ENCODE measurements around the gene LDAF1.
A peak's percentile ranks its signal among the peaks of the same experiment; 100 is the strongest.
"Not testable (repeated sequence)": the region's sequence is repeated elsewhere in the genome, so short reads cannot be mapped to it uniquely, and the experiment has no call there.

The LDAF1 gene

DNA sequence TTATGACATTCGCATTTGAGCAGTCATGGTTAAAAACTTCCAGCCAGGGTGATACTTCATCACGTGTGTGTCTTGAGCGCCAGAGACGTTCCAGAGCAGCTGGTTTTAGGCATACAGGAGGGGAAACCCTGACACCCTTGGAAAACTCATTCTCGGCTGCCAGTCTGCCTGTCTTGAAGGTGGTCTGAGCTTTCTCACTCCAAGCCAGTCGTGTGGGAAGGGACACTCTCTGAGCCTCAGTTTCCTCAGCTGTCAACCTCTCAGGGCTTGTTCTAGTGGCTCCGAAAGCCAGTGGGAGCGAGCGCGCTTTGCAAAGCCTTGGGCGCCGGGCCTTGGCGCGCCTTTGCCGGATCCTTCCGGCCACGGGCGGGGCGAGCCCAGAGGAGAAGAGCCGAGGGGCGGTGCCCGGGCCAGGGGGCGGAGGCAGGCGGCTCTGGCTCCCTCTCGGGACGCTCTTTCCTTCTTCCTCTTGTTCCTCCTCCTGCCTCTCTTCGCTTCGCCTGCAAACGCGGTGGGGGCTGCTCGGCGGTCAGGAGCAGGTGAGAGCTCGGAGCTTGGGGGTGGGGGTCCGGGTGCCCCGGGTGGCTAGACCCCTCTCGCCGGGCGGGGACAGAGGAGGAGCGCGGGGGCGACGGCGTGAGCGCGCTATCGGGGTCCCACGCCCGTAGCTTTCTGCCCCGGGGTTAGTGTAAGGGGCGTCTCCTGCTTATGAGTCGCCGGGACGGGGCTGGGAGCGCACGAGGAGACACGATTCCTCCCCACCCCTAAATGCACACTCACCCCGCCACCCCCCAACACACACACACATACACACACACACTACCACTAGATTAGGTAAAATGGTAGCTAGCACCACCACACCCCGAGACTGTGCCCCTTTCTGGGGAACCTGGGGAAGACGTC lies at the start of gene LDAF1:
LDAF1 (plus strand) TSS at position 467 of the 903 bp plus-strand sequence. CDS start 2,509 bp downstream, outside the sequence.
- DNase-seq (ENCODE audit: low spot score): peak; percentile 66

DNA sequence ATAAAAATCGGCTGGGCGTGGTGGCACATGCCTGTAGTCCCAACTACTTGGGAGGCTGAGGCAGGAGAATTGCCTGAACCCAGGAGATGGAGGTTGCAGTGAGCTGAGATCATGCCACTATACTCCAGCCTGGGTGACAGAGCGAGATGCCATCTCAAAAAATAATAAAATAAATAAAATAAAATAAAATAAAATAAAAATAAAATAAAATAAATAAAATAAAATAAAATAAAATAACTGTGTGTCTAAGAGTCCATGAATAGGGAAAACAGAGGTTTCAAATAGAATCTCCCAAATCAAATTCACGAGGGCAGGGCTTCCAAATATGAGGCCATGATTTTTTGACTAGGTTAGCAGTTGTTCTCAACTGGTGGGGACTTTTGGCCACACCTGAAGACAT lies 42.9 kb upstream of the LDAF1 start:
- not testable (repeated sequence) for DNase-seq (ENCODE audit: low spot score)

DNA sequence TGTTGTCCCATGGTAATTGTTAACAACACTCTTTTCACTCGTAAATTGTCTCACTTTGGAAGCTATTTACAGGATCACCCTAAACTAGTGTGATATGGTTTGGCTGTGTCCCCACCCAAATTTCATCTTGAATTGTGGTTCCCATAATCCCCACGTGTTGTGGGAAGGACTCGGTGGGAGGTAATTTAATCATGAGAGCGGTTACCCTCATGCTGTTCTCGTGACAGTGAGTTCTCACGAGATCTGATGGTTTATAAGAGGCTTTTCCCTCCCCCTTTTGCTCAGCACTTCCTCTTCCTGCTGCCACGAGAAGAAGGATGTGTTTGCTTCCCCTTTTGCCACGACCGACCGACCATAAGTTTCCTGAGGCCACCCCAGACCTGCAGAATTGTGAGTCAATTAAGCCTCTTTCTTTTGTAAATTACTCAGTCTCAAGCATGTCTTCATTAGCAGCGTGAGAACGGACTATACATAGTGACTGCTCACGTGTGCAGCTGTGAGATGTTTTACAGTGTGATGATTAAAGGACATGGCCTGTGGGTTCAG lies 42.3 kb upstream of the LDAF1 start:
- DNase-seq (ENCODE audit: low spot score): peak; percentile 1

DNA sequence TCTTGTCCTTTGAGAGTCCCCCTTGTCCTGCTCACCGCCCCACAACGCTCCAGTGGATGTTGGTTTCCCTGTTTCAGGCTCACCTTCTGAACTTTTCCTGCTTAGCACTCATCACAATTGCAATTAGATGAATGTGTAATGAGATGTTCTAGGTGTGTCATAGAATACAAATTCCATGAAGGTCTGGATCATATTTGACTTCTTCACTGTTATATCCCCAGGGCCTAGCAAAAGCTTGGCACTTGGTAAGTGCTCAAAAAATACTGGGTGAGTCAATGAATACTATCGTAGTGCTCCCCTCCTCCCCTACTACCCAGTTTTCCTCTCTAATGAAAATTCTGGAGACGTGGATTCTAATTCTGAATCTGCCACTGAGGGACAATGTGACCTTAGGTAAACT lies 40.9 kb upstream of the LDAF1 start:
- DNase-seq (ENCODE audit: low spot score): no peak

DNA sequence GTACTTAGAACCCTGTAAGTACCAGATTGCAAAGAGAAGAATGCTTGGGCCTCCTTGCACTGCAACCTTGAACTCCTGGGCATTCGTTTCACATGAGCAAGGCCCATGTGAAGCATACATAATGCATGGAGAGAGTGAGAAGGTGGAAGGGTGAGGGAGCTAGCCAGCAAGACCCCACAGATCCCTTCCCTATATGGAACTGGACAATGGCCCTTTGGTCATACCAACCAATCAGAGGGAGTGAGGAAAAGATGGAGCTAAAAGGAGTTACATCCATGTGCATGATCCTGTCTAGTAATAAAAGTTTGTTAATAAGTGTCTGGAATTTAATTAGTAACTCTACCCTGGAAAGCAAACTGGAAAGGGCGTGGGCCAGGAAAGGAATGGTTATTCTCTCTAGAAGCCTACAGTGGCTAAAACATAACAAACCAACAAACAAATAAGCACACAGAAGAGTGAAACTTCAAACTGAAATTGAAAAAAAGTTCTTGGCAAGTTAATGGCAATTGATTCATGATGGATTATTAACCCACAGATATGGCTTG lies 37.4 kb upstream of the LDAF1 start:
- no peak for DNase-seq (ENCODE audit: low spot score)

DNA sequence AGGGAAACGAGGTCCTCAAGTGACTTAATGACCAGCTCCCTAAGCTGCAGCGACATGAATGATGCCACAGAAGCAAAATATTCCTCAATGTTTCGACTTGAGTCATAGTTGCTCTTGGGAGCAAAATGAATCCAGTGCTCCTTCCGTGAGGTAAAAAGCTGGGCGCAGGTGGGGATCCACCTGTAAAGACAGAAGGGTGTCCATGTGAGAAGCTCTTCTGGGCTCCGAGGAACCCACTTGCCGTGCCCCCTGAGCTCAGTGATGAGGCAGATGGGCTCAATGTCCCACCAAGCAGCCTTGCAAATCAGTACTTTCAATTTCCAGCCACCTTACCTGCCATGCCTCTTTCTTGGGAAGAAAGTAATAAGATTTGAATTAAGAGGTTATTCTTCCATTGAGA lies 33.3 kb upstream of the LDAF1 start:
- no peak for DNase-seq (ENCODE audit: low spot score)

DNA sequence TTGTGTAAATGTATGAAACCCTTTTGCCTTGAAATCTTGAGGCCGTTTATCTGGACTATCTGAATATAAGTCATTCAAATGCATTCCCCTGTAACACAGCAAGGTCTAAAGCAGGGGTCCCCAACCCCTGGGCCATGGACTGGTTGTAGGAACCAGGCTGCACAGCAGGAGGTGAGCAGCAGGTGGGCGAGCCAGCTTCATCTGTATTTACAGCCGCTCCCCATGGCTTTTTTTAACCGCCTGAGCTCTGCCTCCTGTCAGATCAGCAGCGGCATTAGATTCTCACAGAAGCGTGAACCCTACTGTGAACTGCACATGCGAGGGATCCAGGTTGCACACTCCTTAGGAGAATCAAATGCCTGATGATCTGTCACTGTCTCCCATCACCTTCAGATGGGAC lies 32.0 kb upstream of the LDAF1 start:
- DNase-seq (ENCODE audit: low spot score): no peak

DNA sequence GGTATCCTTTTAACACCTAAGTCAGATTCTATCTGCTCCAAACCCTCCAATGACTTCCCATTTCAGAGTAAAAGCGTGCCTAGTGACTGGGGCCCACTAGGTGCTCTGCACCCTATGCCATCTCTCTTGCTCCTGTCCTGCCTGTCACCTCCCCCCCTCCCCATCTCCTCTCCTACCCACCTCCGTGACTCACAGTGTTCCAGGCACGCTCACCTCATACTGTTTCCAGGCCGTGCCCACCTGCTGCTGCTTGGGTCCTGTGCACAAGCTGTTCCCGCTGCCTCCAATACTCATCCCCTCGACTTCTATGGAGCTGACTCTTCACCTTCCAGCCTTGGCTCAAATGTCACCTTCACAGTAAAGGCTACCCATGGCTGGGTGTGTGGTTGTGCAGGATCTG lies 29.5 kb upstream of the LDAF1 start:
- no peak for DNase-seq (ENCODE audit: low spot score)

DNA sequence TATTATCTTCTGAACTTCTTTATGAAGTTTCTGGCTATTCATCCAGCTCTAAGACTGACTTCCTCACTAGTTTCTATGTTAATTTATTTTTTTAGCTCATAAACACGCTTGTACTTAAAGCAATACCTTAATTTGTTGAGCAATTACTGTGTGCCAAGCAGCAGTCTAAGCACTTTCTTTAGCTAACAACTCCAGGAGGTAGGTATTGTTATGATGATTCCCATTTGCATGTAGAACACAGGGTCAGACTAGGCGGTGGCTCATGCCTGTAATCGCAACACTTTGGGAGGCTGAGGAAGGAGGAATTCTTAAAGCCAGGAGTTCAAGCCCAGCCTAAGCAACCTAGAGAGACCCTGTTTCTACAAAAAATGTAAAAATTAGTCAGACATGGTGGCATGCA lies 27.7 kb upstream of the LDAF1 start:
- no peak for DNase-seq (ENCODE audit: low spot score)

DNA sequence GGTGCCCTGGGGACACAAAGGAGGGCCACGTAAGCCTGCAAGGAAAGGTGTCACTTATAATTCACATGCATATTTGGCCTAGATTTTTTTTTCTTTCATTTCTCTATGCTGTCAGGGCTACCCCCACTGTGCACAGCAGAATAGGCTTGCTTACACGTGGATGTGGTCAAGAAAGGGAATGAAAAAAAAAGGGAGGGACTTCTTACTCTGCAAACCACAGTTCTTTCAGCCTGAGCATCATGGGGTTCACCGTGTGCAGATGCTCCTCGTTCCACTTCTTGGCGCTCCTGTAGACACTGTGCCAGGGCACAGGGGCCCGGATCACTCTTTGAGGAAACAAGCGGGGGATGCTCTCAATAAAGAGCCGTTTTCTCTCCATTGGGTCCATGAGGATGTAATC lies 24.4 kb upstream of the LDAF1 start:
- no peak for DNase-seq (ENCODE audit: low spot score)

DNA sequence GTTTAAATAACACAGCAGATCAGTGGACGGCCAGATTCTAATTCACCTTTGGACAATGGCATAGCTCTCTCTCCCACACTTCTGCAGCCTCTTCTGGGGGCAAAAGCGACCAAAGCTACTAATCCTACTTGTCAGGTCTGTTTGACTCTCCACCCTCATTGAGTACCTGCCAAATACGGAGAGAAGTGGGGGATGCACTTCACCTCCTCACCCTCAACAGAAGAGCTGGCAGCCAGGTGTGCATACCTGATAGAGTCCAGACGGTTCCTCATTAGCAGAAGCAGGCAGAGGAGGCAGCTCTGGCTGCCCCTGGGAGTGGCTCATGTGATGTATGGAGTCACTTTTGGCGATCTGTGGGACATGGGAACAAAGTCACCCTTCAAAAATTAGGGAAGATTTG lies 12.7 kb upstream of the LDAF1 start:
- DNase-seq (ENCODE audit: low spot score): no peak

DNA sequence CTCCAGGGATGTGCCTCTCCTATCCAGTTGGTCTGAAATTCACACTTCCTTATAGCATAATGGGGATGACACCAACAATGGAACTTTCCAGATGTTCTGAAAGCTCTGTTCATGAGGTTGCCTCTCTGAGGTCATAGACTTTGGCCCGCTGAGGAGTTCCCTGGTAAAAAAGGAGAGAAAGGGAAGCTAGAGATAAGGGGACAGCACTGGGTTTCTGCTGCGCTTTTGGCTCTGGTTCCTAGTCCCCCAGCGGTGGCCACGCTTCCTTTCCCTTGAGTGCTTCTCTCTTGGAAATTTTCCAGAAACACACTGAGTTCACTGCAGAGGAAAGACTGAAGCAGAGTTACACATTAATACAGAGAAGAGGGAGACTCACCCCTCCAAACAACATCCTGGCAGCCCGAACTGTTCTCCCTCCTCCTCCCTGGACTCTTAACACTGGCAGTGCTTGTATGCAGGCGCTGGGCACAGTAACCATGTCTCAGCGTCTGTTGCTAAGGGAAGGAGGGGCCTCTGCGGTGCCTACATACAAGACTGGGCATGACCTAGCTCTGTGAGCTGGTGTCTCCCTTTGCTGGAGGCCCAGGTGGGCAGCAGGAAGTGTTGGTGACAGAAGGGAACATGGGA lies 8.0 kb upstream of the LDAF1 start, which contains the start of gene DNAH3:
DNAH3 (minus strand) TSS at position 472 of the 627 bp plus-strand sequence. CDS start 527 bp downstream, outside the sequence.
- no peak for DNase-seq (ENCODE audit: low spot score)

DNA sequence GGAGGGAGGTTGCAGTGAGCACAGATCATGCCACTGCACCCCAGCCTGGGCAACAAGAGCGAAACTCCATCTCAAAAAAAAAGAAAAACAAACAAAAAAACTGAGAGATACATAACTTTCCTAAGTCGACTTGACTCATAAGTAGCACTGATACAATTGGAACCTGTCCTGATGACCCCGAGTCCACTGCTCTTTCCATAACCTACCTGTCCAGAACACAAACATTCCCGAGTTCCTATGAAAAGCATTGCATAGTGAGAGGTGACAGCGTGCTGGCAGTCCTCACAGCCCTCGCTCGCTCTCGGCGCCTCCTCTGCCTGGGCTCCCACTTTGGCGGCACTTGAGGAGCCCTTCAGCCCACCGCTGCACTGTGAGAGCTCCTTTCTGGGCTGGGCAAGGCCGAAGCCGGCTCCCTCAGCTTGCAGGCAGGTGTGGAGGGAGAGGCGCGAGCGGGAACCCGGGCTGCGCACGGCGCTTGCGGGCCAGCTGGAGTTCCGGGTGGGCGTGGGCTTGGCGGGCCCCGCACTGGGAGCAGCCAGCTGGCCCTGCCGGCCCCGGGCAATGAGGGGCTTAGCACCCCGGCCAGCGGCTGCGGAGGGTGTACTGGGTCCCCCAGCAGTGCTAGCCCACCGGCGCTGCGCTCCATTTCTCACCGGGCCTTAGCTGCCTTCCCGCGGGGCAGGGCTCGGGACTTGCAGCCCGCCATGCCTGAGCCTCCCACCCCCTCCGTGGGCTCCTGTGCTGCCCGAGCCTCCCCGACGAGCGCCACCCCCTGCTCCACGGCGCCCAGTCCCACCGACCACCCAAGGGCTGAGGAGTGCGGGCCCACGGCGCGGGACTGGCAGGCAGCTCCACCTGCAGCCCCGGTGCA lies 6.1 kb upstream of the LDAF1 start:
- not testable (repeated sequence) for DNase-seq (ENCODE audit: low spot score)

DNA sequence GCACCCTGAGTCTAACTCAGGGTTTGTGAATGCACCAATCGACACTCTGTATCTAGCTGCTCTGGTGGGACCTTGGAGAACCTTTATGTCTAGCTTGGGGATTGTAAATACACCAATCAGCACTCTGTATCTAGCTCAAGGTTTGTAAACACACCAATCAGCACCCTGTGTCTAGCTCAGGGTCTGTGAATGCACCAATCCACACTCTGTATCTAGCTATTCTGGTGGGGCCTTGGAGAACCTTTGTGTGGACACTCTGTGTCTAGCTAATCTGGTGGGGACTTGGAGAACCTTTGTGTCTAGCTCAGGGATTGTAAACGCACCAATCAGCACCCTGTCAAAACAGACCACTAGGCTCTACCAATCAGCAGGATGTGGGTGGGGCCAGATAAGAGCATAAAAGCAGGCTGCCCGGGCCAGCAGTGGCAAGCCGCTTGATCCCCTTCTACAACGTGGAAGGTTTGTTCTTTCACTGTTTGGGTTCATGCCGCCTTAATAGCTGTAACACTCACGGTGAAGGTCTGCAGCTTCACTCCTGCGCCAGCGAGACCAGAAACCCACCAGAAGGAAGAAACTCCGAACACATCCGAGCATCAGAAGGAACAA lies 5.2 kb upstream of the LDAF1 start:
- not testable (repeated sequence) for DNase-seq (ENCODE audit: low spot score)

DNA sequence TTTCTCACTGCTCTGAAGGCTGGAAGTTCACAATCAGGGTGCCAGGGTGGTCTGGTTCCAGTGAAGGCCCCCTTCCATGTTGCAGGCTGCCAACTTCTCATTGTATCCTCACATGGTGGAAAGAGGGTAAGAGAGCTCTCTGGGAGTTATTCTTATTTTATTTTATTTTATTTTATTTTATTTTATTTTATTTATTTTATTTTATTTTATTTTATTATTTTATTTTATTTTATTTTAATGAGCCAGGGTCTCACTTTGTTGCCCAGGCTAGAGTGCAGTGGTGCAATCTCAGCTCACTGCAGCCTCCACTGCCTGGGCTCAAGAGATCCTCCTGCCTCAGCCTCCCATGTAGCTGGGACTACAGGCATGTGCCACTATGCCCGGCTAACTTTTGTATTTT lies 2.5 kb upstream of the LDAF1 start:
- not testable (repeated sequence) for DNase-seq (ENCODE audit: low spot score)

DNA sequence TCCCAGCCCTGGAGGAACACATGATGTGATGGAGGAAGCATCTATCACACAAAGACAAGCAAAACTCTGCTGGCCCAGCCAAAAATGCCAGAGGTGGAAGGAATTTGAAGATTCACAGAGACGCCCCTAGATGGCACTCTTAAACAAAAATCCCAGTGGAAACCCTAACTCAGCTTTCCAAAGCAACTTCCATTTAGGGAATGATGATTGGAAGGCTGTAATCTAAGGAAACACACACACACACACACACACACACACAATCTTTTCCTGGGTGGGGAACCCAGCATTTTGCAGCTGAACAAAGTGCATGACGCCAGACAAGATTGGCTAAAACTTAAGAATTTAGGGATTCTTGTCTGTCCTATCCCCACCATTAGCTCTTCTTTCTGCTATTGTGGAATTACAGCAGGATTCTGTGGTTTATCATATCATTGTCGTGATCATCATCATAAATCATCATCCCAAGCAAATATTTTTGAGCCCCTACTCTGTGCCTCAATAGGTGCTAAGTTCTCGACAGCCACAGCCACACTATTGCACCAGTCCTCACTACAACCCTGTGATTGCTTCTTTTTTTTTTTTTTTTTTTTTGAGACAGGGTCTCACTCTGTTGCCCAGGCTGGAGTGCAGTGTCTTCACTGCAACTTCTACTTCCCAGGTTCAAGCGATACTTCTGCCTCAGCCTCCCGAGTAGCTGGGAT lies 1.6 kb upstream of the LDAF1 start:
- peak; percentile 13 for DNase-seq (ENCODE audit: low spot score)

DNA sequence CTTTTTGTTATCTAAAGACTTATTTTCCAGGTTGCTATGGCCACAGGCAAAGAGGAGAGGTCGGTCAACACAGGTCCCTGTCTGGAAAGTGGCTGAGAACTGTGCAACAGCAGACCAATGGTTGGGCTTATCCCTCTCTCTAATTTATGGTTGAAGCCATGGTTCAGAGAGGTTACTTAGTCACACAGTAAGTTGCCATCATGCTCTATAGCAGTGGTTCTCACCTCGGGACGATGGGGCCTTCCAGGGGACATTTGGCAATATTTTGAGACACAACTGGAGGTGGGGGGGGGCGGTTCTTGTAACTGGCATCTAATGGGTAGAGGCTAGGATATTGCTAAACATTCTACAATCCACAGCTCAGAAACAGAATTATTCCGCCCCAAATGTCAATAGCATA lies 842 bp upstream of the LDAF1 start:
- DNase-seq (ENCODE audit: low spot score): no peak

DNA sequence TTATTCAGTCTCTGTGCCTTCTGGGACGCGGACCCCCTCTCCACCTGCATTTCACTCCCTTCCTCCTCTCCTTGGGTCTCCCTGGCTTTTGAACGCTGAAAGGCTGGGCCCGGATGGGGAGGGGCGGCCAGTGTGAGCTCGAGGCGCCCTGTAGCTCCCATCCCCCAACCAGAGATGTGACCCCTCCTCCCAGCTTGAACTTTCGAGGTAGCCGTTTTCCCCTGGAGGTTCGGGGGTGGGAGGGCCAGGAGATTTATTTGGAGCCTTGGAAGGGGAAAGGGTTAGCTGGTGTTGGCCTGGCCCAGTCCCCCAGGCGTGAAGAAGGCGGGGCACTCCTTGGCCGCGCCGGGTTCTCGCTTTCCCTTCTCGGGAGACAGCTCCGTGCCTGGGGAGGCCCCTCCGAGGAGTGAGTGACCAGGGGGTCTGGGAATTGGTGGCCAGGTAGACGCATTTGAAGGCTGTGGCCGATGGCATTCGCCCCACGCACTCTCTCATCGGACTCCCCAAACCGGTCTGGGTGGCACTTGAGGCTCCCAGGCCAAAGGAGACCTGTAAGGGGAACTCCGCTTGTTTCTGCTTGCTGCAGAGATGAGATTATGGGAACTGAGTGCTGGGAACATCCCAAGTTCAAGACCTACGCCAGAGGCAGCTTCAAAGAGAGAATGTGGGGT lies 942 bp downstream of the LDAF1 start:
- DNase-seq (ENCODE audit: low spot score): no peak

DNA sequence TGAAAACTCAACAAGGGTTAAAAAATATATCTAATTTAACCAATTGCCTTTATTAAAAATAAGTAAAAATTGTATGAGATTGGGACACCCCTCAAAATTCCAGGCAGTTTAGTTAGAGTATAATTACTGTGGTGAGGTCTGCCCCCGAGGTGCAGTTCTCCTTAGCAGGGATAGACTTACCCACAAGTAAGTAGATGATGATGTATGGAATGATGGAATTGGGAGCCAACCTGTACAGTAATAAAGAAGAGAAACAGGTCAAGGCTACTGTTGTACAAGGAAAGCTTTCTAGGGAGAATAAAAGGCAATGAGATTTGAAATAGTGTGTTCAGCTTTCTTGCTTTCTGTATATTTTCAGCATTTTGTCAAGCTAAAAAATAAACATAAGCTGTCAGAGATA lies 1.8 kb downstream of the LDAF1 start:
- DNase-seq (ENCODE audit: low spot score): no peak

DNA sequence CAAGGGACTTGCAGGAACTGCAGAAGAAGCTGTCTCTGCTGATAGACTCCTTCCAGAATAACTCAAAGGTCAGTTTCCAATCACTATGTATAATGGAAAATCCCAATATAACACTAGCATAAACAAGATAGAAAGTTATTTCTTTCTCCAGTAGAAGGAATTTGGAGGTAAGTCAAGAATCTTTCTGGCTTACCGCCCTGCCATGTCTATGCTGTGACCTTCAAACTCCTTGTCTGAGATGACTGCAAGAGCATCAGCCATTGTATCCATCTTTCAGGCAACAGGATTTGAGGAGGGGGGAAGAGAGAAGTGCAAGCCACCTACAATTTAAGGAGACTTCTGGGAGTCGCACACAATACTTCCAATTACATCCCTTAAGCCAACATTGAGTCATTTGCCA lies 2.7 kb downstream of the LDAF1 start:
- no peak for DNase-seq (ENCODE audit: low spot score)

Measured in CD4-positive, alpha-beta T cell treated with Interleukin-6 at 100 ng/mL for 8 hours (primary cell).